ENCODE measurements around the gene PICK1.

The PICK1 gene

GRCh38 chr22:38030311-38031133, 26.7 kb upstream of the PICK1 start:
- no peak for DNase-seq (ENCODE audit: low spot score)

DNA sequence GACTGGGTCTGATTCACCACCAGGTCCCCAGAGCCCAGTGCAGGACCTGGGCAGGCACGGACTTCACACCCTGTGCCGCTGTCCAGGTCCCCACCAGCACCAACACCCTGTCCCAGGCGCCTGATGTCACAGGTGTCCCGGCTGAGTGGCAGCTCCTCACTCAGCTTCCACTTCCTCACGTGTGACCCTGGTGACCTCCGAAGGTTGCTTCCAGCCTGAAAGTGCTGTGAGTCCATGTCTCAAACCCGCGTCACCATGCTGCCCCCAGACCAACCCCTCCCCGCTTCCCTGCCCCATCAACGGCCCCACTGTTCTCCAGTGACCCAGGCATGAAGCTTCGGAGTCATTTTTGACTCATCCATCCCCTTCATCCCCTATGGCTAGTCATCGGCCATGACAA, 25.7 kb upstream of the PICK1 start:
- peak; percentile 56 for DNase-seq (ENCODE audit: low spot score)

GRCh38 chr22:38032681-38033521, 24.3 kb upstream of the PICK1 start:
- no peak for DNase-seq (ENCODE audit: low spot score)

DNA sequence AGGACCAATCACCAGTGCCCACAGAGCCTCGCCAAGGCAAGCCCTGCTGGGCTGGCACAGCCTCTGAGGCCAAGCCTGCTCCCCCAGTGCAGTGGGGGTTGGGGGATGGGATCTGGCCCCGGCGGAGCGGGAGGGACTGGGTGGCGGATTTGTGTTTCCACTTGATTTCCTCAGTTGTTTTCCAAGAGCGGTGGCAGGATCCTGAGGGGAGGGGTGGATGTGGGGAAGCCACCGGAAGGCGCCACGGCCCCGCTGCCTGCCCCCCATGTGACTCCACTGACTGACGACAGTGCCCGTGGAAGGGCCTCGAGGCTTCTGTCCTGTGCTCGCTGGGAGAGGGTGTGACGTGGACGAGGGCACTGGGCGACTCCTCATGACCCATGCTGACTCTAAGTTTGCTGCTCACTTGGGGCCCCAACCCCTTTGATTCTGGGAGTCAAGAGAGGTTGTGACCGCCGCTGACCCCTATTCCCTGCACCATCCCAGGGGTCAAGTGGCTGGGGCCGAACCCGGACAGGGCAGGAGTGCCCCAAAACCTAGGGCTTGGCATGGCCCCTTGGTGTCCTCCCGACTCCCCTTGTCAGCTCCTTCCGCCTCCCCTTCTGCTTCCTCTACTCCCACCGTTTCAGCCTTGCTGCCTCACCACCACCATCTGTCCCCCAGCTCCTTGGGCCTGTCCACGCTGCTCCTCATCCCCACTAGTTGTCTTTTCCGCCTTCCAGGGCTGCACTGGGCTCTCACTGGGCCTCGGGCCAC, 23.5 kb upstream of the PICK1 start:
- DNase-seq (ENCODE audit: low spot score): no peak

DNA sequence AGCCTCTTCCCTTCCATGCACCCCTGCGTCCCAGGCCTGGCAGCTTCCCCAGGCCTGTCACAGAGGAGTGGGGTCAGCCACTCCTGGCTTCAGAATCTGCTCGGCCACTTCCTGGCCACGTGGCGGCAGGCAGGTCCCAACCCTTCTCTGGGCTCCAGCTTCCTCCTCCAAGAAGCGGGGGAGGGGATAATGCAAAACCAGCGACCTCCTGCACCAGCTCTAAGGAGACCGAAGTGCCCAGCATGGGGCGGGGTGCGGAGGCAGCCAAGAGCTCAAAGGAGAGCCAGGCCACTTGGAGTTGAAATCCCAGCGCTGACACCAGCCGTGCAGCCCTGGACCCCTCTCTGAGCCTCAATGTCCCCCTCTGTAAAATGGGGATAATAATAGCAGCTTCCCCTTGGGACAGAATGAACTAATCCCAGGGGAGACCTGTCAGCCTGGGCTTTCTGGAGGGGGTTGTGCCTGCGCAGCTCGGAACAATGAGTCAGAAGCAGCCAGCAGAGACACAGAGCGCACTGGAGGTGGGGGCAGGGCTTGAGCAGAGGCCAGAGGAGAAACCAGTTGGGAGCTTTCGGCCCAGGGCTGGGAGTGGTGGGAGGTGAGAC, 22.8 kb upstream of the PICK1 start:
- peak; percentile 94 for DNase-seq (ENCODE audit: low spot score)

- DNase-seq (ENCODE audit: low spot score): no peak
These were observed 22.2 kb upstream of the PICK1 start for GRCh38 chr22:38034884-38035529.

GRCh38 chr22:38035530-38035885, 21.7 kb upstream of the PICK1 start:
- no peak for DNase-seq (ENCODE audit: low spot score)

DNA sequence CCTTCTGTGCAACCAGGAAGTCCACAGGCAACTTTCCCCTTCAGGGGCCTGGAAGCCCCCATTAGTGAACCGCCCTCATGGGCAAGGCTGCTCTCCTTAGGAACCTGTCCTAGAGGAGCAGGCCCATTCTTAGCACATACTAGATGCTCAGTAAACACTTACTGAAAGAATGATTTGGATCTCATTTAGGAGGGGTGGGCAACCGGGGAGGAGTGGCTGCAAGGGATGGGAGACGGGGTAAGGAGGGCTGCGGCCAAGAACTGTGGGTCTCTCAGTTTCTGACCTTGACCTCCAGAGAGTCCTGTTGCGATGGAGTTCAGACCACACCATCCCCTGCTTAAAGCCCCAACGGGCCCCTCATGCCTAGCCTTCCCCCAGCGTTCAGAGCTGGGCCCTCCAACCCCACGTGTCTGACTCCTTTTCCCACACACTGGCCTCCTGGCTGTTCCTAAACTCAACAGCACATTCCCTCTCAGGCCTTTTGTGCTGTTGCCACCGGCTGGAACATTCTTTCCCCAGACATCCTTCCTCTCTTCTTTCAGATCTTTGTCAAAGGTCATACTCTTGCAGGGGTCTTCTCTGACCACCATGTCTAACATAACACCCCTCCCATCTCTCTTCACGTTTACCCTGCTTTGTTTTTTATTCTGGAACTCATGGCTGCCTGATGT, 20.7 kb upstream of the PICK1 start:
- DNase-seq (ENCODE audit: low spot score): no peak

DNA sequence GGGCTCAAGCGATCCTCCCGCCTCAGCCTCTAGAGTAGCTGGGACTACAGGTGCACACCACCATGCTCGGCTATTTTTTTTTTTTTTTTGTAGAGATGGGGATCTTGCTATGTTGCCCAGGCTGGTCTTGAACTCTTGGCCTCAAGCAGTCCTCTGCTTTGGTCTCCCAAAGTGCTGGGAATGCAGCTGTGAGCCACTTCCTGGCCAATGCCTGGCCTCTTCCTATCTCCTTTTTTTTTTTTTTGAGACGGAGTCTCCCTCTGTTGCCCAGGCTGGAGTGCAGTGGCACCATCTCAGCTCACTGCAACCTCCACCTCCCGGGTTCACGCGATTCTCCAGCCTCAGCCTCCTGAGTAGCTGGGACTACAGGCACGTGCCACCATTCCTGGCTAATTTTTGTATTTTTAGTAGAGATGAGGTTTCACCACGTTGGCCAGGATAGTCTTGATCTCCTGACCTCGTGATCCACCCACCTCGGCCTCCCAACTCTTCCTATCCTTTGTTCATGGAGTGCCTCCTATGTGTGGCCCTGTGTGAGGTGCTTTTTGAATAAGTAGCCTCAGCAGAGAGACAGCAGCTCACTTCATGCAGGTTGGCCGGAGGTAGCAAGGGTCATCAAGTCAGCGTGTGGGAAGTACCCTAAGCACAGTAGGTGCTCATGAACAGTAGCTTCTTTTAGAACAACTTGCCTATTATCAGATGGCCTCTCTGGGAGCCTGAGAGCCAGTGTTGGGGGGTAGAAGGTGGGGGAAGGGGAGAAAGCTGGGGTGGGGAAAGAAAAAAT, 19.6 kb upstream of the PICK1 start:
- peak; percentile 89 for DNase-seq (ENCODE audit: low spot score)

- peak; percentile 95 for DNase-seq (ENCODE audit: low spot score)
These were observed 18.8 kb upstream of the PICK1 start for GRCh38 chr22:38038426-38038825.

GRCh38 chr22:38038890-38039812, 18.1 kb upstream of the PICK1 start:
- no peak for DNase-seq (ENCODE audit: low spot score)

DNA sequence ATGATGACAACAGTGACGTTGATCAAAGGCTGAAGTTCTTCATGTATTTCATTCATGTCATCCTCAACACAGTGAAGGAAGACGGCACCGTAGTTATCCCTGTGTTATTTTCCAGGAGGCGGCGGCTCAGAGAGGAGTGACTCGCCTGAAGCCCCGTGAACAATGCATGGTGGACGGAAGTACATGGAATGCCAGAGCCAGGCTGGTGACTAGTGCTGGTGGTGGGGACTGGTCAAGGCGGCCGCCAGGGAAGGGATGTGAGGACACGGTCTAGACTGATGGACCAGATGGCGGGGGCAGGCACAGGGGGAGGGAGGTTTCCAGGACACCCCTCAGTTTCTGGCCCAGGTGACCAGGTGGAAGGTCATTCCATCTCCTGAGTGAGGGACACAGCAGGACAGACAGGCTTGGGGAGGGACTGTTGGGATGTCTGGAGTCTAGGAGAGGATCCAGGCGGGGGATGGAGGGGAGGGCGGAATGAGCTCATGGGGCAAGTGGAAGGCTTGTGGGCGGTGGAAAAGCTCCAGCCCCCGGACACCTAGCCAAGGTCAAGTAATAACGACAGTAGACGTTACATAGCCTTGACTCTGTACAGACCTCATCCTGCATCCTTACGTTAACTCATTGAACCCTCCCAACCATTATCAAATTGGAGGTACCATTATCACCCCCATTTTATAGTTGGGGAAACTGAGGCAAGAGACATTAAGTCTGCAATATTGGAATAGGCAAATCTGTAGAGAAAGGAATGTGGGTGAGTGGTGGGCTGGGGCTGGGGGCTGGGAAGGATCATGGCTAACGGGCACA, 16.0 kb upstream of the PICK1 start:
- DNase-seq (ENCODE audit: low spot score): no peak

- no peak for DNase-seq (ENCODE audit: low spot score)
These were observed 15.3 kb upstream of the PICK1 start for GRCh38 chr22:38041760-38042487.

DNA sequence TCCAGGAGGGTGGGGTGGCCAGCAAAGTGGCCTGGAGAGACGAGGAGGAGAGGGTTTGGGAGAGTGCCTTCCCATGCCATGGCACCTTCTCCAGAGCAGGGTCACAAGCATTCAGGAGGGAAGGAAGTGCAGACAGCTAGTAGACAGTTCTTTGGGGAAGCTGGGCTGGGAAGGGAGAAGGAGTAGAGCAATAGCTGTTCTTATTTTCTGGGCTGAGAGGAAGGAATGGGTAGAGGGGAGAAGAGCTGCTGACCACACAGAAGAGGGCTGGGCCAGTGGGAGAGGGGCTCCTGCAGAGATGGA, 14.8 kb upstream of the PICK1 start:
- no peak for DNase-seq (ENCODE audit: low spot score)

- no peak for DNase-seq (ENCODE audit: low spot score)
These were observed 13.8 kb upstream of the PICK1 start for GRCh38 chr22:38043151-38044039.

- DNase-seq (ENCODE audit: low spot score): no peak
These were observed 11.0 kb upstream of the PICK1 start for GRCh38 chr22:38046070-38046748.

Data from COLO829 (cell line).